SK-N-DZ (cell line): Measurements from ENCODE around the gene KRT33B. TPM values are rescaled to one million over a fixed set of nuclear protein-coding genes. Genes with fewer than 3 reads are reported as not detected.
"Not testable (repeated sequence)": the region's sequence is repeated elsewhere in the genome, so short reads cannot be mapped to it uniquely, and the experiment has no call there.

Experiments
- DNase-seq: peaks from one replicate; pipeline ENCODE4 v3.0.0-alpha.2; 2015; ENCODE audit warnings: low spot score
- polyA plus RNA-seq, 2 experiments: library from polyadenylated mRNA; depleted of rRNA; stranded (reverse); fragments of >200 nt; gene quantifications; 2 replicates each; pipeline ENCODE4 v1.2.3, GENCODE V29; 2014

Gene KRT33B
- not detected in 2 replicates for polyA plus RNA-seq (2014; cell fraction: cytosol; rRNA removed)
- polyA plus RNA-seq (2014; cell fraction: nucleus; rRNA removed): not detected in 2 replicates

GRCh38 chr17:41369713-41370112 is at the start of gene KRT33B:
Gene KRT33B, minus strand, starts transcription at chr17:41369813. Its CDS starts 63 bp downstream, at chr17:41369750.
- no peak for DNase-seq

- no peak for DNase-seq
These were observed 48.7 kb upstream of the KRT33B start for GRCh38 chr17:41418116-41418860.

DNA sequence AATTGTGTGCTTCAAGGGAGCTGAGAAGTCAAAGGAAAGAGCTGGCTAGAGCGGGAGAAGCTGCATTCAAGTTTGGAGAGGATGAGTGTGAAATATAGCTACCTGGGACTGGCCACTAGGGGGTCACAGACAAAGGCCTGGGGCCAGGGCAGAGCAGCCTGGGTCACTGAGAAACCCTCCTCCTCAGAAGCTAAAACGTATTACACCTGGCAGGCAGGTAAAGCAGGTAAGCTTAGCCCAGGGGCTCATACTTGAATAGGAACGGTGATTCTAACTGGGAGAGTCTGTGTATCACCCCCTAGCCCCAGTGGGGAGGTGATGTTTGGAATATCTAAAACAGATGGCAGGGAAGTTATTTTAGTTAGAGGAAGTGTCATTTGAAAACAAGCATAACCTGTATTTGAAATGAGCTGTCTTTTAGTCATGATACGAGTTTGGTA is 48.0 kb upstream of the KRT33B start:
- DNase-seq: no peak

GRCh38 chr17:41417127-41417526 is 47.5 kb upstream of the KRT33B start:
- DNase-seq: no peak

- DNase-seq: no peak
These were observed 46.9 kb upstream of the KRT33B start for GRCh38 chr17:41416479-41416878.

DNA sequence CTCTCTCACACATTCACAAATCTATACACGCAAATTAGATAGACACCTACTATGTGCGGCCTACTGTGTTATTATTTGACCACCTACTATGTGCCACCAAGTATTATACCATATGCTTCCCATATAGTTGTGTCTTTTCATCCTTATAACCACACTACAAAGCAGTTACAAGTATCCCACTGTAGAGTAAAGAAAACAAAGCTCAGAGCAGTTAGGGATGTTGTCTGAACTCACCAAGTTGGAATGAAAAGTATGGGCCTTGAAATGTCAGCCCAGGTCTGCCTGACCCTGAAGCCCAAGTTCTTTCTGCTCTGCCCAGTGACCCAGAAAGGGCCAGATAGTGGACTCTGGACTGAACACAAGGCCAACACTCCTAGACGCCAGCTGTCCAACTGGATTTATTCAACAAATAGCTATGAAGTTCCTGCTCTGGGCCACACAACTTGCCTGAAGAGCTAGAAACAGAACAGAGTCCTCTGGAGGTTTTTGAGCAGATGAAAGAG is 46.3 kb upstream of the KRT33B start:
- no peak for DNase-seq

- DNase-seq: no peak
These were observed 45.8 kb upstream of the KRT33B start for GRCh38 chr17:41415411-41415810.

- DNase-seq: no peak
These were observed 44.4 kb upstream of the KRT33B start for GRCh38 chr17:41413982-41414381.

DNA sequence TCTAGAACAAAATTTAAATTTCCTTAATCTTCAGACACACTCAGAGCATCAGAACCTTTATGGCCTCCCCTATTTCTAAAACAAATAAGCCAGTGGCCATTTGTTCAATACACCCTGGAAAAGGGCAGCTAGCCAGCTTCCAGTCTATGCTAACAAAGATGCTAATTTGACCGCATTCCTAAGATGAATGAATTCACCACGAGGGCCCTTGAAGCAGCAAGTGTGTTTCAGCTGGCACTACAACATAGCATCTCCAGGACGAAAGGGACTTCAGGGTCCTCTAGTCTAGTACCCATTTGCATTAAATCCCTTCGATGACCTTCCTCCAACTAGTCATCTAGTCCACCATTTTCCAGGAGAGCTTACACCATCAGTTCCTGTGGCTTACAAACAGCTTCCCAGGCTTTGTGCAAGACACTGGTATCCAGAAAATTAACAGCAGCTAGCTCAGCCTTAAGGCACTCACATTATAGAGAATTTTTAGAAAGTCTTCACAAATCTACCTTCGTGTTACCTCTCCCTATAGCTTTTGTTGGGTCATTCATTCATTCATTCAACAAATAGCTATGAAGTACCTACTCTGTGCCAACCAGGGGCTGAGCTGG is 43.8 kb upstream of the KRT33B start:
- DNase-seq: no peak

DNA sequence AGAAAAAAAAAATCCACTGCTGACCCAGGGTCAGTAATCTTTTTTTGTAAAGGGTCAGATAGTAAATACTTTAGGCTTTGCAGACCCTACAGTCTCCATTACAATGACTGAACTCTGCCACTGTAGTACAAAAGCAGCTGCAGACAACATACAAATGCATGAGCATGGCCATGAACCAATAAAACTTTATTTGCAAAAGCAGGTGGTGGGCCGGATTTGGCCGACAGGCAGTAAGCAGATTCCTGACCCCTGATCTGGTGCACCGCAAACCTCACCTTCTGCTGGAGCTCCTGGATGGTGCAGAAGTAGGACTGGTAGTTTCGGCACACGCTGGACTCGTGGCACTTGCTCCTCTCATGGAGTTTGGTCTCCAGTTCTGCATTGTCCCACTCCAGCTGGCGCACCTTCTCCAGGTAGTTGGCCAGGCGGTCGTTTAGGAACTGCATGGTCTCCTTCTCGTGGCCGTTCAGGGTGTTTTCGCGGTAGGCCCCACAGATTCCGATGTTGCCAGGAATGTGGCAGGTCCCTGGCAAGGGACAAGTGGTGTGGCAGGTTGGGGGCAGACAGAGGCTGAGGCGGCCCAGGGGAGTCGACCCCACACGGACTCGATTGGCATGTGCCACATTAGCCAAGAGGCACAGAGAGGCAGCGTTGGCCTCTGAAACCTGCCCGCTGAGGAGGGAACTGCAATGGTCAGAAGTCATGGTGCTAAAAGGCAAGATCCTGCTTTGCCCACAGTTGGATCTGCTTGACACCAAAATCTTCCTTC is 41.6 kb upstream of the KRT33B start:
- DNase-seq: no peak

DNA sequence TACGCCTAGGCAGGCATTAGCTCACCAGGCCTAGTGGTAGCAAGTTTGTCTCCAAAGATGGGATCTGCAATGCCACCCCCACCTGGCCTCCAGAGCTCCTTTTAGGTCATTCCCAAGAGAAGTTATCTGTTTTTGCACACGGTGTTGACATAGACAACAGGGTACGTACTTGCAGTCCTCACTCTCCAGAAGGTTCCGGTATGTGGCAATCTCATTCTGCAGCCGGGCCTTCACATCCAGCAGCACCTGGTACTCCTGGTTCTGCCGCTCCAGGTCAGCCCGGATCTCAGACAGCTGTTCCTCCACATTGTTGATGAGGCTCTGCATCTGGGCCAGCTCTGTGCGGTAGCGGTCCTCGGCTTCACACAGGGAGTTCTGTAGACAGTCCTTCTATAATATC is 37.6 kb upstream of the KRT33B start:
- no peak for DNase-seq

- DNase-seq: no peak
These were observed 36.6 kb upstream of the KRT33B start for GRCh38 chr17:41406205-41406604.

DNA sequence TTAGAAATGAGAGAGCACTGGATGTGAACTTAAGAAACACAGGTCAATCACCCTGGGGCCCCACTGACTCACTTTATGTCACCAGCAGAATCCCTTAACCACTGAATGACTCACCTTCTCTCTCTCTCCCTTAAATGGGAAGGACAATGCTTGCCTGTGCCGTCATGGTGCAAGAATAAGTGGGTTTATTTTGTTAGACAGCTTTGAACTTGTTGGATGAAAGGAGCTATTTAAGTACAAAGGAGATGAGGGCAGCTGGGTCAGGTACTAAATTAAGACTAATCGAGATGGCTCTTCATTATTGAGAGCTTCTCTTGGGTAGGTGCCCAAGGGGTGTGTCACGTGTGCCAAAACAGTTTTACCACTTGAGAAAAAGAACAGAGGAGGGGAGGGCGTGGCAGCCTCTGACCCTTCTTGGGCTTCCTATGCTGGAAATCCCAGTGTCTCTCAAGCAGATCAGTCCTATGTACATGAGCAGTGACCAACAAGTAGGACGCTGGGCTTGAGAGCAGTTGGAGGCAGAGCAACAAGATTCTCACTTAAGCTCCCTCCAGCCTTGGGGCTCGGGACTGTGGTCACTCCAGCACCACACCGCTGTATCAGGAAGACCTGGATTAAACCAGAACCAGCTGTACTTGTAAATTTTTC is 34.5 kb upstream of the KRT33B start:
- DNase-seq: no peak

GRCh38 chr17:41403404-41404023 is 33.9 kb upstream of the KRT33B start:
- DNase-seq: no peak

GRCh38 chr17:41402161-41402560 is 32.5 kb upstream of the KRT33B start:
- DNase-seq: no peak

DNA sequence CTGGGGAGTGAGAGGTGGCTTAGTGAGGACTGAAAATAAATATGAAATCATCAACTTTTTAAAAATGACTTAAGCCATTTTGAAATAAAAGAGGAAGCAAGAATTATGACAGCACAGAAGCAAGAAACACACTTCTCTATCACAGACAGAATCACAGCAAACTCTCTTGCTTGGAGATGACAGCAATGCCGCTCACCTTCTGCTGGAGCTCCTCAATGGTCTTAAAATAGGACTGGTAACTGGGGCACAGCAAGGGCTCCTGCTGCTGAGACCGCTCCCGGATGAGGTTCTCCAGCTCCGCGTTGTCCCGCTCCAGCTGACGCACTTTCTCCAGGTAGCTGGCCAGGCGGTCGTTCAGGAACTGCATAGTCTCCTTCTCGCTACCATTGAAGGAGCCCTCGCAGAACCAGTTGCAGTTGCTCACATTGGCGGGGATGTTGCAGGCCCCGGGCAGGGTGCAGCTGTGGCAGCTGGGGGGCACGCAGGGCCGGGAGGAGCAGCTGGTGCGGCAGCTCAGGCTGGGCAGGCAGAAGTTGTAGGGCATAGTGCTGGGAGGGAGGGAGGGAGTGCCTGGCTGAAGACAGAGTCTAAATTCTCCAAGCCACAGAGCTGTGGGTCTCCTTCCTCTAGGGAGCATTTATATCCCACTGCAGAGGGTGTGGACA is 27.5 kb upstream of the KRT33B start, which contains the start of gene KRT31:
TSS of gene KRT31 (minus strand) at position 613 of the 665 bp plus-strand sequence. CDS start at position 544, 69 bp downstream.
- no peak for DNase-seq

DNA sequence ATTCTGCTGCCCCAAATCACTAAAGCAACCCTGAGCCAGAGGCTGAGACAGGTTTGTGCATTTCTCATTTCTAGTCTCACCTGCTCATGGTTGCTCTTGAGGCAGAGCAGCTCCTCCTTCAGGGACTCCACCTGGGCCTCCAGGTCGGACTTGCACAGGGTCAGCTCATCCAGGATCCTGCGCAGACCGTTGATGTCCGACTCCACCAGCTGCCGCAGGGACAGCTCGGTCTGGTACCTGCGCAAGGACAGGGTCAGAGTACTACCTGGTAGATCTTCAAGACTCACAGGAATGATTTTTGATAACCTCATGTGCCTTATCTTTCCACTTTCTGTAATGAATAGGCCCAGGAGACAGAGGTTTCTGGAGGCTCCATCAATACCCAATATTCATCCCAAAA is 26.7 kb upstream of the KRT33B start:
- no peak for DNase-seq

DNA sequence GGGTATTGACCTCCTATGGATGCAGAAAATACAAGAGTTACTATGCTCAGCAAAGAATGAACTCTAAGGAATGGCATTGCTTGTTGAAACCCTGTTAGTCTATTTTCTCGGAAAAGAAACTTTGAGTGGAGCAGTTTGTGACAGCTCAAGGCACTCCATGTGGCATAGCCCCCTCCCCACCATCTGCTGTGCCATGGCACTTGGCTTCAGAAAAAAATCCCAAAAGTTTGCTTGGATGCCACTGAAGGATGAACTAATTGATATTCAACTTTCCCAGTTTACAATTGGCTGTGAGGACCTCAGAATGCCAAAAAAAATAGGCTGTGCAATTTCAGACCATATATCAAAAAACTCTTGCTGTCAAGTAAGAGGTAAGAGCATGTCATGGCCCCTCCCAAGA is 26.0 kb upstream of the KRT33B start:
- DNase-seq: no peak

DNA sequence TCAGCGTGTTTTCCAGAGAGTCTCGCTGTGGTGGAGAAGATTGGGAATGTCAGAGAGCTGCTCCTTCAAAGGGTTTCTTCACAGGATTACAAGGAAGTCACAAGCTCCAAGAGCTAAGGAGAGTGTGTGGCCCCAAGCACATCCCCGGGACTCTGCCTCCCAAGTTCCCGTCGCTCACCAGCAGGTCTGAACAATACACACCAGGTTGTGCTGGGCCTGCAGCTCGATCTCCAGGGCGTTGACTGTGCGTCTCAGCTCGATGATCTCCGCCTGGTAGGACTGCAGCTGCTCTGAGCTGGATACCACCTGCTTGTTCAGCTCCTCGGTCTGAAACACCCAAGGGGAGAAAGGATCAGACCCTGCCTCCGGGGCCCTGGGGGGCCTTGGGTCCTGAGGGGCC is 25.4 kb upstream of the KRT33B start:
- not testable (repeated sequence) for DNase-seq

DNA sequence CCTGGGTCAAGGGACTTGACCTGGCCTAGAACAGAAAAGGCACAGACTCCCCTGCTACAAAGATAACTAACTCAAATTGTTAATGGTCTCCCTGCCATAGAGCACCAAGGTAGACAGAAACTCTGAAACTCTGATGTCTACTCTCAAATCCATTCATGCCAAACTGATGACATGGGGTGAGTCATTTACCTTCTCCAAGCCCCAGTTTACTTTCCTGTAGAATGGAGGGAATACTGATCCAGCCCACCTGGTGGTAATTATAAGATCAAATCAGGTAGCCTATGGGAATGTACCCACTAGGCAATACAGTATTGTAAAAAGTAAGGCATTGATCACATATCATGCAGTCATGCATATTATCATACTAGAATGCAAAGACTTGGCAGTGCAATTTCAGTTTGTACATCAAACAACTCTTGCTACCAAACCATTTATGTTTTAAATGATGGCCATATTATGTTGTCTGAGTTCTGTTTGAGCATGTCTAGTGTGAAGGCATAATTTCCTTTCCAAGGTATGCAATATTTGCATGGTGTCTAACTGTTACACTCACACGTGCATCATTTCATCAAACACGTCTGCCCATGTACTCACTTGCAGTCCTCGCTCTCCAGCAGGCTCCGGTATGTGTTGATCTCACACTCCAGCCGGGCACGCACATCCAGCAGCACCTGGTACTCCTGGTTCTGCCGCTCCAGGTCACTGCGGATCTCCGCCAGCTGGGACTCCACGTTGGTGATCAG is 24.8 kb upstream of the KRT33B start:
- no peak for DNase-seq
